NK-92 (cell line): Measurements from ENCODE around the gene DHX15.

Source experiments
- DNase-seq: peaks from one replicate; lab custom pipeline; 2025; ENCODE audit not compliant: unreplicated experiment; lab: John Stamatoyannopoulos, UW

Gene DHX15

DNA sequence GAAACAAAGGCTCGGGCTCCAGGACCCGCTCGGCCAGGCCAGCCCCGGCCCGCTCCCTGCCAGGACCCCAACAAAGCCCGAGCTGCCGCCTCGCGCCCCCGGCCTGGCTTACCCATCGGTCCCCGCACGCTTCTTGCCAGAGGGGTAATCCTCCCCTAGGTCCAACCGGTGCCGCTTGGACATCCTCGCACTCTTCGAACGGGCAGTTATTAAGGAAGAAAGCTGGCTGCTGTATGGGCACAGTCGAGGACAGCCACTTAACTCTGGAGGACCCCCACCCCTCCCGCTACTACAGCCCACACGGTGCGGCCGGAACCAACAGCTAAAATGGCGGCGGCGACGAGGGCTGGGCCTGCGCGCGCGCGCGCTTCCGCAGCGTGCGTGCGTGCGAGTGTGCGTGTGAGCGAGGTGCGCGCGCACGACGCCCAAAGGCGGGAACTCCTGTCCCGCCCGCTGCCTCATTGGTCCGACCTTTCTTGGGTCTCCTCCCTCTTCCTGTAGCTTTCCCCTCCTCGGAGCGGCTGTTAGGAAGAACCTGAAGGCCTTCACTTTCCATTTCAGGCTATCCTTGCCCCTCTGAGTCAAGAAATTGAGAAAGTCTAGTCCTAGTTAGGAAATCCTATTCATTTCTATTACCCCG is at the start of gene DHX15:
Gene DHX15 (minus strand): TSS at position 344 of the 640 bp plus-strand sequence. CDS start 161 bp downstream, at position 183.
- peak; percentile 26 for DNase-seq

- DNase-seq: no peak
Observed at GRCh38 chr4:24632011-24632410, 47.7 kb upstream of the DHX15 start.

DNA sequence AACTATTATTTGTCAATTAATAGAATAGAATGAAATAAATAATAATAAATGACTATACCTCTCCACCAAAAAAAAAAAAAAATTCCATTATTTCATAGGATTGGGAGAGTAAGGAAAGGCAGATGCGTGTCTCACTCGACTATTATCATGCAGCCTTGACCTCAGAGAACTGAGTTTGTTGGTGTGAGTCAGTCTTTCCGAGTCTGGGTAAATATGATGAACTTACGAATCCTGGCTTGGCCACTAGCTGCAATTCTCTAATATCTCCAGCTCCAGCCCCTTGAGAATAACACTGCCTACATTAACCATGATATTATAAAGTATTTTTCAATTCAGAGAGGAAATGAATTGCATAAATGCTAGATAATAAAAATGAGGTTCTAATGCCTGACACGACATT is 46.6 kb upstream of the DHX15 start:
- no peak for DNase-seq

DNA sequence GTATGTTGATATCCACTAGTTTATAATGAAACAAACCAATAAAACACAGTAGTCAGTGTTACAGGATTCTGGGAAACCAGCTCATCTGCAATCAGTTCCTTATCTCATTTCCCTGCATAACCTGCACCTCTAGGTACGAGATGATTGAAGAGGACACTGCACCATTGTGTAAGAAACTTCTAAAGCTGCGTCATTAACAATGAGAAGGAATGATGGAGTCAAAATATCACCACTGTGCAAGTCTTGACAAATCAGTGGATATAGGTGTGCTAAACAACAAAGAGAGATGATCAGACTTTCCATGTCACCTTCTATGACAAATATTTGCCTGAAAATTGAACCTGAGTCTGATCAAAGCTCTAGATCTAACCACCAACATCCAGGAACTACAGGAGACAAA is 40.7 kb upstream of the DHX15 start:
- no peak for DNase-seq

- no peak for DNase-seq
Observed at GRCh38 chr4:24624381-24624780, 40.0 kb upstream of the DHX15 start.

GRCh38 chr4:24622146-24622834 is 37.9 kb upstream of the DHX15 start:
- DNase-seq: no peak

- no peak for DNase-seq
Observed at GRCh38 chr4:24615977-24616376, 31.6 kb upstream of the DHX15 start.

GRCh38 chr4:24614881-24615280 is 30.5 kb upstream of the DHX15 start:
- DNase-seq: no peak

- no peak for DNase-seq
Observed at GRCh38 chr4:24613502-24613901, 29.1 kb upstream of the DHX15 start.

DNA sequence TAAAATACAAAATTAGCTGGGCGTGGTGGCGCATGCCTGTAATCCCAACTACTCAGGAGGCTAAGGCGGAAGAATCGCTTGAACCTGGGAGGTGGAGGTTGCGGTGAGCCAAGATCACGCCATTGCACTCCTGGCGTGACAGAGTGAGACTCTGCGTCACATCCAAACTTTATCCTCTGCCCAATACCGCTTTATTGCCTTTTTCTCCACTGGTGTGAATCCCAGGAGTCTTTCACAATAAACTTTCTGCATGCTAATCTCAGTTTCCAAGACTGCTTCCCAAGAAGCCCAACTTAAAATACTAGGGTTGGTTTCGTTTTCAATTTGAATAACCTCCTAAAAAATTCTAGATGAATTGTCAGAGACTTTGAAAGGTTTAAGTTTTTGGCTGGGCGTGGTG is 27.2 kb upstream of the DHX15 start:
- no peak for DNase-seq

DNA sequence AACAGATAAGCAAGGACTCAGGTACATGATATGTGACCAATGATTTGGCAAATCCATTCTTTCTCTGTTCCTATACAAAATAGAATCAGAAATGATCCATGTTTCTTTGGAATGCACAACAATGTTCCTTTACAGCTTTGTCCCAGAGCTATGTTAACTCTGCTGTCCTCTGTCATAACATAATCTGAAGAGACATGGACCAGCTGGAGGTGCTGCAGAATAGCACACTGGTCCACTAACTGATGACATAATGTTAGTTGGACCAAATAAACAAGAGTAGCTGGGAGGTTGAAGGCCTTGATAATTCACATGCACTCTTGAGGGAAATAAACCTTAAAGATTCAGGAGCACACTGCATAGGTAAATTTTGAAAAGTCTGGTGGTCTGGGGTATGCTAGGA is 23.0 kb upstream of the DHX15 start:
- DNase-seq: no peak

GRCh38 chr4:24605216-24605615 is 20.9 kb upstream of the DHX15 start:
- no peak for DNase-seq

- no peak for DNase-seq
Observed at GRCh38 chr4:24604558-24605214, 20.3 kb upstream of the DHX15 start.

DNA sequence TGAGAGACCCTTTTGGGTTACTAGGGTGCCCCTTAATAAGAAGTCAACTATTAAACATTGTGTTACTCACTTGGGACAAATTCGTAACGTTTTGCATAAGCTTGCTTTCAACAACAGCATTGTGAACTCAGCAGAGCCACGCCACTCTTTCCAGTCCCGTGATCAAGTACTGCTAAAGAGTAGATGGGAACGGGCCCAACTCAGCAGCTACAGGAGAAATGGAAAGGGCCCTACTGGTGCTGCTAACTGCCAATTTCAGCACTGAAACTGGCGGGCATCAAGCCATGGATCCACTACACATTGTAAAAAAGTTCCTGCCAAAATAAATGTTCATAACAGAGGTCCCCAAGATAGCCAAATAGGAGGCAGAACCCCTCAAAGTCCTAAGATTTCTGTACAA is 19.0 kb upstream of the DHX15 start:
- DNase-seq: no peak

GRCh38 chr4:24601121-24601520 is 16.8 kb upstream of the DHX15 start:
- no peak for DNase-seq

- no peak for DNase-seq
Observed at GRCh38 chr4:24599275-24599674, 14.9 kb upstream of the DHX15 start.

DNA sequence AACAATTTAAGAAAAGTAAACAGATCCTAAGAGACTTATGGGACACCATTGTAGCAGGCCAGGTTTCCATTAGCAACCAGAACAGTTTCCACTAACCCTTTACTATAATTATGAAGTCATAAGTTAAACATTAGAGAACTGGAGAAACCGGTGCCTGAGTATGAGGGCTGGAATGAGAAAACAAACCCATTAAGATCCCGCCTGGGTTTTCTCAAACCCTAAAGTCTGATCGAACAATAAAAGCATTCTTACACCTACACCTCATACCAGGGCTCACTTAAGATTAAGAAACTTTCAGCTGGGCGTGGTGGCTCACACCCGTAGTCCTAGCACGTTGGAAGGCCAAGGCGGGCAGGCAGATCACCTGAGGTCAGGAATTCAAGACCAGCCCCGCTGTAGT is 13.7 kb upstream of the DHX15 start:
- no peak for DNase-seq

GRCh38 chr4:24595659-24596058 is 11.3 kb upstream of the DHX15 start:
- no peak for DNase-seq

- DNase-seq: no peak
Observed at GRCh38 chr4:24594887-24595286, 10.5 kb upstream of the DHX15 start.

GRCh38 chr4:24589448-24589847 is 5.1 kb upstream of the DHX15 start:
- DNase-seq: no peak

- no peak for DNase-seq
Observed at GRCh38 chr4:24588216-24588954, 4.0 kb upstream of the DHX15 start.
